SJSA1 (cell line): ENCODE results near the gene ADPRM. TPM values are rescaled to one million over a fixed set of nuclear protein-coding genes. Genes with fewer than 3 reads are reported as not detected.
"Not testable (repeated sequence)": the region's sequence is repeated elsewhere in the genome, so short reads cannot be mapped to it uniquely, and the experiment has no call there.

ENCODE experiments used
- DNase-seq, 2 experiments: peaks; one replicate each; pipeline ENCODE4 v3.0.0-alpha.2; 2015 to 2020; ENCODE audit warnings: low spot score in 2 of 2, low read depth in 1 of 2
- H3K27ac ChIP-seq: fragments of 250-450 bp; sonication (Bioruptor Pico); 2 replicates; pipeline ENCODE4 v1.5.1; 2020; ENCODE audit warnings: mild to moderate bottlenecking, moderate library complexity
- H3K27me3 ChIP-seq: fragments of 250-450 bp; sonication (Bioruptor Pico); replicated peaks from 2 replicates; pipeline ENCODE4 v1.5.1; 2020; ENCODE audit warnings: mild to moderate bottlenecking, moderate library complexity
- H3K36me3 ChIP-seq: fragments of 250-450 bp; sonication (Bioruptor Pico); 2 replicates; pipeline ENCODE4 v1.5.1; 2020; ENCODE audit warnings: mild to moderate bottlenecking
- H3K4me1 ChIP-seq: fragments of 250-450 bp; sonication (Bioruptor Pico); replicated peaks from 2 replicates; pipeline ENCODE4 v1.6.1; 2021; ENCODE audit warnings: mild to moderate bottlenecking
- H3K4me3 ChIP-seq: fragments of 250-450 bp; sonication (Bioruptor Pico); 2 replicates; pipeline ENCODE4 v1.5.1; 2020; ENCODE audit warnings: mild to moderate bottlenecking
- H3K9me3 ChIP-seq: fragments of 250-450 bp; sonication (Bioruptor Pico); replicated peaks from 2 replicates; pipeline ENCODE4 v1.5.1; 2020; ENCODE audit warnings: mild to moderate bottlenecking
- total RNA-seq: library from RNA; depleted of rRNA; stranded (reverse); fragments of >200 nt; shearing (Covaris generic); gene quantifications from 2 replicates; pipeline ENCODE4 v1.2.3, GENCODE V29; 2014

The ADPRM gene
- total RNA-seq, 1 experiment from 2014 or later, result 6.1 TPM

DNA sequence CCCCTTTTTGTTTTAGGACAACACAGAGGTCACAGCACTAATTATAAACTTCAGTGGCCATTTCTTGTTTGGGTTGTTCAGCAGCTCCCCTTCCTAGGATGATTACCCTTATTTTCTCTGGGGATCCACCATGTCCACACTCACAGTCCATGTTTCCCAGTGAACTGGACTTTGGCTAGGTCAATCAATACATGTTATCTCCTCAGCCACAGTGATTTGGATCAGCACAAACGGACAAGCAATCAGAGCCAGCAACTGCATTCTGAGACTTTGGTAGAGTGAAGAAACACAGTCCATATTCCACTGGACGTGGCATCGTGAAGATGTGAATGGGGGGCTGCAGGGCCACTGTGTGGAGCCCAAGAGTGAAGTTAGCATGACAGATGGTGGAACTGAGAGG, 27.9 kb downstream of the ADPRM start:
- peaks cover 23% of the 10 kb centered on the region for H3K36me3 ChIP-seq
- H3K9me3 ChIP-seq, result no peaks in the 10 kb centered on the region
- peaks cover 4% of the 10 kb centered on the region; the same call in 1 of the 2 replicates for H3K4me1 ChIP-seq
- H3K27ac ChIP-seq, result no peak overlapping the region
- no peak for DNase-seq
- no peak overlapping the region for H3K4me3 ChIP-seq
- H3K27me3 ChIP-seq, result no peaks in the 10 kb centered on the region

GRCh38 chr17:10726196-10726595, 28.8 kb downstream of the ADPRM start:
- H3K27me3 ChIP-seq, result no peaks in the 10 kb centered on the region
- H3K9me3 ChIP-seq, result no peaks in the 10 kb centered on the region
- no peak overlapping the region for H3K27ac ChIP-seq
- H3K36me3 ChIP-seq, result peaks cover 22% of the 10 kb centered on the region
- DNase-seq, result no peak
- H3K4me1 ChIP-seq, result peaks cover 4% of the 10 kb centered on the region; the same call in 1 of the 2 replicates
- no peak overlapping the region for H3K4me3 ChIP-seq

DNA sequence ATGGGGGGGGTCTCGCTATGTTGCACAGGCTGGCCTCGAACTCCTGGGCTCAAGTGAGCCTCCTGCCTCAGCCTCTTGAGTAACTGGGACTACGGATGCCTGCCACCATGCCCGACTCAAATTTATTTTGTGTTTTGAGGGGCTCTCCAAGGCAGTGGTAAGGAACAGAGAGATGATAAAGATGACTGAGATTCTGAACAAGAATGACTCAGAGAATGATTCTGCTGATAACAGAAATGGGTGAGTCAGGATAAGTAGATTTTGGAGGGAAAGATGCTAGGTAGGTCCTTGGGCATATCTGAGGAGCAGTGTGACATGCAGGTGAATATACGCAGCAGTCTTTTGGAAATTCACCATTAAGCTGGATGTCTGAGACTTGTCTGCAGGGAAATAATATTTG, 29.8 kb downstream of the ADPRM start:
- Histone ChIP-seq H3K27ac (no peak overlapping the region), H3K36me3 (peaks cover 22% of the 10 kb centered on the region), H3K27me3 (no peaks in the 10 kb centered on the region), H3K9me3 (no peaks in the 10 kb centered on the region), H3K4me1 (peaks cover 4% of the 10 kb centered on the region; the same call in 1 of the 2 replicates), H3K4me3 (no peak overlapping the region)
- no peak for DNase-seq

GRCh38 chr17:10728331-10728892, 31.0 kb downstream of the ADPRM start:
- Histone ChIP-seq H3K4me3 (no peak overlapping the region), H3K9me3 (no peaks in the 10 kb centered on the region), H3K4me1 (peaks cover 4% of the 10 kb centered on the region; the same call in 1 of the 2 replicates), H3K27ac (0 out of 2 replicates have a peak overlapping the region, but pooled peaks have one; percentile 91), H3K27me3 (no peaks in the 10 kb centered on the region), H3K36me3 (peaks cover 18% of the 10 kb centered on the region)
- no peak for DNase-seq

DNA sequence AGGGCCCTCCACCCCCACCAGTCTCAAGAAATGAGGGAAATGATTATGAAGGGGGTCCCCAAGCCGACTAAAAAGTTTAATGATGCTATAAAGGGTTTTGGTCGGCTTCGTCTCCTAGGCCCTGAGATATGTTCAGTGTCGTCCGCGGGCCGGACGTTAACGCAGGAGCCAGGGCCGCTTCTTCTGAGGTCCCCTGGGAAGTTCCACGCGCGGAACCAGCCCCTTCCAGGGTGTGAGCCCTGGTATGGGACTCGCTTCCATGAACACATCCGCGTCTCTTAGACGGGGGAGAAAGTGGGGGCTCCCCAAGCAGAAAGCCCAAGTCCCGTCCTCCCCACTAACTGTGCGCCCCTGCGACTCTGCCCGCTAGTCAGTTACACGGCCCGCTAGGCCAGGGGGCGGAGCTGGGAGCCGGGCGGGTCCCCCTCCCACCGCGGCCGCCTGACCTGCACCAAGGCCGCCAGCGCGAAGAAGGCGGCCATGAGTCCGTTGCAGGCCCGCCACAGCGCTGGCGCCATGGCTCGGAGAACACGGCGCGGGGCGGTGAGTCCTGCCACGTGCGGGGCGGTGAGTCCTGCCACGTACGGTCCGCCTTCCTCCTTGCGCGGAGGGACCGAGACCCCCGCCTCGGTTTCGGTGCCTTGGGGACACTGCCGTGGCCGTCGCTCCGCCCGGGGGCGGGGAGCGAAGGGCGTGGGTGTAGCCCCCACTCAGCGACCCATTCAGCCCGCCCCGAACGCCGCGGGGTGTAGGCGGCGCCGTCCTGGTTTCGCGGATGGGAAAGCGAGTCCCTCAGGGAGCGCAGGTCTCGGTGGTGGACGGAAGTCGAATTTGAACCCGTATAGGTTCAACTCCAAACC, 32.2 kb downstream of the ADPRM start, which contains the start of gene TMEM220:
TSS of gene TMEM220 (minus strand) at position 690 of the 860 bp plus-strand sequence. CDS start at position 518, 172 bp downstream.
- Histone ChIP-seq H3K27ac (peak within 1 kb of the TSS; percentile 91), H3K9me3 (no peaks in the 10 kb centered on the region)

GRCh38 chr17:10730247-10730646, 32.9 kb downstream of the ADPRM start:
- peak overlapping the region; percentile 91 for H3K27ac ChIP-seq

More for the DNA sequence above, 32.2 kb downstream of the ADPRM start, which contains the start of gene TMEM220:
- Histone ChIP-seq H3K4me1 (peaks cover 4% of the 10 kb centered on the region; the same call in 1 of the 2 replicates), H3K27me3 (no peaks in the 10 kb centered on the region), H3K4me3 (peak within 1 kb of the TSS; percentile 78), H3K36me3 (peaks cover 14% of the 10 kb centered on the region)
- peak; percentile 83 to 93 for DNase-seq

DNA sequence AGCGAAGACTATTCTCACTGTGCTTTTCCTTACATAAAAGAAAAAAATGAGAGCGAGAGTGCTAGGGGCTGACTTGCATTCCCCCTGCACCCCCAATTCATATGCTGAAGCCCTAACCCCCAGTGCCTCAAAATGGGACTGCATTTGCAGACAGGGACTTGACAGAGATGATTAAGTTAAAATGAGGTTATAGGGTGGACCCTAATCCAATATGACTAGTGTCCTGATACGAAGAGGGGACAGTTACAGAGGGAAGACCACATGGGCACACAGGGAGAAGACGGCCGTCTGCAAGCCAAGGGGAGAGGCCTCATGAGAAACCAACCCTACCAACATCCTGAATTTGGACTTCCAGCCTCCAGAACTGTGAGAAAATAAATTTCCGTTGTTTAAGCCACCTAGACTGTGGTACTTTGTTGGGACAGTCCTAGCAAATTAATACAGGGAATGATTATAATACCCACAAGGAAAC, 34.0 kb downstream of the ADPRM start:
- H3K4me1 ChIP-seq, result peaks cover 4% of the 10 kb centered on the region; the same call in 1 of the 2 replicates
- H3K36me3 ChIP-seq, result peaks cover 5% of the 10 kb centered on the region
- no peak overlapping the region for H3K4me3 ChIP-seq
- H3K27me3 ChIP-seq, result no peaks in the 10 kb centered on the region
- no peak for DNase-seq
- H3K9me3 ChIP-seq, result no peaks in the 10 kb centered on the region
- no peak overlapping the region for H3K27ac ChIP-seq

More at GRCh38 chr17:10730247-10730646, 32.9 kb downstream of the ADPRM start:
- not testable (repeated sequence) for H3K27me3 ChIP-seq, H3K4me1 ChIP-seq, H3K9me3 ChIP-seq, DNase-seq
- Histone ChIP-seq H3K36me3 (peaks cover 13% of the 10 kb centered on the region), H3K4me3 (peak overlapping the region; percentile 78)

GRCh38 chr17:10732121-10732520, 34.7 kb downstream of the ADPRM start:
- not testable (repeated sequence) for H3K4me3 ChIP-seq, H3K36me3 ChIP-seq, H3K27me3 ChIP-seq, H3K4me1 ChIP-seq, DNase-seq, H3K27ac ChIP-seq, H3K9me3 ChIP-seq

GRCh38 chr17:10733666-10734065, 36.3 kb downstream of the ADPRM start:
- Histone ChIP-seq H3K9me3 (0 out of 2 replicates have a peak, but pooled peaks cover 4% of the 10 kb centered on the region), H3K36me3 (peaks cover 5% of the 10 kb centered on the region), H3K4me3 (no peak overlapping the region), H3K27me3 (no peaks in the 10 kb centered on the region), H3K27ac (no peak overlapping the region), H3K4me1 (peaks cover 4% of the 10 kb centered on the region; the same call in 1 of the 2 replicates)
- DNase-seq, result no peak

DNA sequence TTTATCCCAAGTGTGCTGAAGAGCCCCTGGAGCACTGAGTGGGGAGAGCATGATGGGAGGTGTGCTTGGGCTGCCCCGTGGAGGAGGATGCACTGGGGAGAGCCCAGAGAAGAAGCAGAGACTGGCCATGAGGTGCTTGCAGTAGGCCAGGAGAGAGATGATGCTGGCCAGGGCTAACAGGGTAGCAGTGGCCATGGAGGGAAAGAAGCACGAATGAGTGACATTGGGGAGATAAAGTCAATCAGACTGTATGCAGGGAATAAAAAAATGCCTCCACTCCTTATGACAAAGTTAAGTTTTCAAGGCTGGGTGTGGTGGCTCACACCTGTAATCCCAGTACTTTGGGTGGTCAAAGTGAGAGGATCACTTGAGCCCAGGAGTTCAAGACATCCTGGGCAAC, 37.9 kb downstream of the ADPRM start:
- Histone ChIP-seq H3K27ac (no peak overlapping the region), H3K4me3 (no peak overlapping the region), H3K27me3 (no peaks in the 10 kb centered on the region), H3K36me3 (no peaks in the 10 kb centered on the region), H3K4me1 (no peaks in the 10 kb centered on the region), H3K9me3 (0 out of 2 replicates have a peak, but pooled peaks cover 4% of the 10 kb centered on the region)
- DNase-seq, result no peak

DNA sequence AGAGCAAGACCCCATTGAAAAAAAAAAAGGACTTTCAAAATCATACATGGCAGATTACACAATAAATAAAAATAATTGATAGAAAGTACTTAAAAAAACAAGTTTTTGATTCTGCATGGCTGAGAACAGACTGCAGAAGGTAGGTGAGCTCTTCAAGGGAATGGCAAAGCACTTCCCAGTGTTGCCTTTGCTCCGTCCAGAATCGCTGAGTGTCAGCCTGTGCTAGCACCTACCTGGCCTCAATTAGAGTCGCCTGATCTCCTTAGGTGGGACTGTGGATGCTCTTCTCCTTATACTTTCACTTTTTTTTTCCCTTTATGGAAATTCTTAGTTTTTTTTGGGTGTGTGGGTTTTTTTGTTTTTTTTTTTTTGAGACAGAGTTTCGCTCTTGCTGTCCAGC, 38.4 kb downstream of the ADPRM start:
- H3K4me1 ChIP-seq, result no peaks in the 10 kb centered on the region
- DNase-seq, result no peak
- H3K36me3 ChIP-seq, result no peaks in the 10 kb centered on the region
- no peak overlapping the region for H3K27ac ChIP-seq
- no peaks in the 10 kb centered on the region for H3K27me3 ChIP-seq
- H3K4me3 ChIP-seq, result no peak overlapping the region
- 0 out of 2 replicates have a peak, but pooled peaks cover 4% of the 10 kb centered on the region for H3K9me3 ChIP-seq

GRCh38 chr17:10737168-10737622, 39.8 kb downstream of the ADPRM start:
- H3K27me3 ChIP-seq, result no peaks in the 10 kb centered on the region
- H3K36me3 ChIP-seq, result no peaks in the 10 kb centered on the region
- no peaks in the 10 kb centered on the region for H3K4me1 ChIP-seq
- peak; percentile 36 to 53 for DNase-seq
- H3K27ac ChIP-seq, result no peak overlapping the region
- H3K9me3 ChIP-seq, result 0 out of 2 replicates have a peak, but pooled peaks cover 4% of the 10 kb centered on the region
- no peak overlapping the region for H3K4me3 ChIP-seq

- Histone ChIP-seq H3K36me3 (no peaks in the 10 kb centered on the region), H3K27me3 (no peaks in the 10 kb centered on the region), H3K9me3 (0 out of 2 replicates have a peak, but pooled peaks cover 4% of the 10 kb centered on the region), H3K27ac (no peak overlapping the region), H3K4me3 (no peak overlapping the region), H3K4me1 (no peaks in the 10 kb centered on the region)
- DNase-seq, result no peak
Measured at GRCh38 chr17:10737736-10738135, 40.3 kb downstream of the ADPRM start.
